T-helper 2 cell treated with Interferon-gamma antibody and Interleukin-4, amounts not matched to agents 5 μg/mL and 100 μg/mL, for 36 hours (primary cell): ENCODE data around the gene CCDC28B.
A peak's percentile ranks its signal among the peaks of the same experiment; 100 is the strongest.
"Not testable (repeated sequence)": the region's sequence is repeated elsewhere in the genome, so short reads cannot be mapped to it uniquely, and the experiment has no call there.

Experiments used
- DNase-seq: peaks from one replicate; pipeline ENCODE4 v3.0.0; 2021; ENCODE audit warnings: low spot score
- H3K27ac Mint-ChIP-seq: one replicate; pipeline ENCODE4 v1.8.0; 2021; ENCODE audit warnings: mild to moderate bottlenecking, mixed read lengths
- H3K27me3 Mint-ChIP-seq: one replicate; pipeline ENCODE4 v1.8.0; 2021; ENCODE audit warnings: low read depth, mixed read lengths
- H3K36me3 Mint-ChIP-seq: one replicate; pipeline ENCODE4 v1.8.0; 2021; ENCODE audit warnings: low read depth, mixed read lengths
- H3K4me1 Mint-ChIP-seq: one replicate; pipeline ENCODE4 v1.8.0; 2021; ENCODE audit warnings: low read depth, mixed read lengths
- H3K4me3 Mint-ChIP-seq: one replicate; pipeline ENCODE4 v1.8.0; 2022; ENCODE audit warnings: mild to moderate bottlenecking, moderate library complexity, mixed read lengths
- H3K9me3 Mint-ChIP-seq: one replicate; pipeline ENCODE4 v1.8.0; 2021; ENCODE audit warnings: mixed read lengths

CCDC28B gene

GRCh38 chr1:32200226-32201010 is at the start of gene CCDC28B:
CCDC28B (plus strand) TSS chr1:32200595; CDS start chr1:32201936, 1,341 bp downstream.
- Mint-ChIP-seq H3K27me3 (no peaks in the 10 kb centered on the region), H3K4me3 (peak within 1 kb of the TSS; percentile 87), H3K4me1 (peaks cover 46% of the 10 kb centered on the region), H3K36me3 (peaks cover 35% of the 10 kb centered on the region), H3K9me3 (no peaks in the 10 kb centered on the region), H3K27ac (peak within 1 kb of the TSS; percentile 92)
- peak; percentile 56 for DNase-seq

DNA sequence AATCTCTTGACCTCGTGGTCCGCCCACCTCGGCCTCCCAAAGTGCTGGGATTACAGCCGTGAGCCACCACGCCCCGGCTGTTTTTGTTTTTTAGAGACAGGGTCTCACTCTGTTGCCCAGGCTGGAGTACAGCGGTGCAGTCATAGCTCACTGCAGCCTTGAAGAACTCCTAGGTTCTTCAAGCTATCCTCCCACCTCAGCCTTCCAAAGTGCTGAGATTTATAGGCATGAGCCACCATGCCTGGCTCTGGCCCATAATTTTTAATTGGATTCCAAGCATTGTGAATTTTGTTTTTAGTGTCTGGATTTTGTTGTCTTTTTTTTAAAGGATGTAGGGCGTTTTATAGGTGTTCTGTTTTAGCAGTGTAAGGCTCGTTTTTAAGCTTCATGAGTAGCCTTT is 49.5 kb upstream of the CCDC28B start:
- Mint-ChIP-seq H3K4me3 (no peak overlapping the region), H3K27me3 (no peaks in the 10 kb centered on the region), H3K36me3 (peaks cover 40% of the 10 kb centered on the region), H3K9me3 (peaks cover 22% of the 10 kb centered on the region), H3K4me1 (peaks cover 18% of the 10 kb centered on the region), H3K27ac (no peak overlapping the region)
- no peak for DNase-seq

DNA sequence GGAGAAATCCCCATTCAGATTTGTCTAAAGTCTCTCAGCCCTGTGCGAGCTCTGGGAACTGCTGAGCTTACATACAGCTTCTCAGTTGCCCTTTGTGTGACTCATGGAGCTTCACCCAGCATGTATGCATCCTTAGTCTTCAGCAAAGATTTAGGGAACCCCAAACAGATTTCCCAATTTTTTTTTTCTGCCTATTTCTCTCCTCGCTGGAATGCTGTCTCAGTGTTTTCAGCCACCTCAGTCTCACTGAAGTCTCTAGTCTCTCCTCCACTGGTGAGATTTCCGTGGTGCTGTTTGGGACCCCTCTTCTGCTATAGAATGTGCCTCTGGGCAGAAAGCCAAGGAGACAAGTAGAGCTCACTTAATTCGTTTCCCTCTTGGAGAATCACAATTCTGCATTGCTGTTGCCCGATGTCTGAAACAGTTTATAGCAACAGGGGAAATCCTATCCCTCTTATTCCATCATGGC is 49.0 kb upstream of the CCDC28B start:
- Mint-ChIP-seq H3K27ac (no peak overlapping the region), H3K27me3 (no peaks in the 10 kb centered on the region), H3K36me3 (peaks cover 42% of the 10 kb centered on the region), H3K9me3 (peaks cover 22% of the 10 kb centered on the region), H3K4me1 (peaks cover 16% of the 10 kb centered on the region), H3K4me3 (no peak overlapping the region)
- DNase-seq = no peak

GRCh38 chr1:32159189-32159588 is 41.2 kb upstream of the CCDC28B start:
- Mint-ChIP-seq H3K4me1 (peaks cover 4% of the 10 kb centered on the region), H3K27ac (no peak overlapping the region), H3K27me3 (no peaks in the 10 kb centered on the region), H3K4me3 (no peak overlapping the region), H3K9me3 (no peaks in the 10 kb centered on the region), H3K36me3 (peaks cover 58% of the 10 kb centered on the region)
- DNase-seq = no peak

- DNase-seq = no peak
- Mint-ChIP-seq H3K4me1 (peaks cover 4% of the 10 kb centered on the region), H3K9me3 (no peaks in the 10 kb centered on the region), H3K27me3 (no peaks in the 10 kb centered on the region), H3K36me3 (peaks cover 54% of the 10 kb centered on the region), H3K4me3 (no peak overlapping the region), H3K27ac (no peak overlapping the region)
Observed at GRCh38 chr1:32163405-32163804, 37.0 kb upstream of the CCDC28B start.

DNA sequence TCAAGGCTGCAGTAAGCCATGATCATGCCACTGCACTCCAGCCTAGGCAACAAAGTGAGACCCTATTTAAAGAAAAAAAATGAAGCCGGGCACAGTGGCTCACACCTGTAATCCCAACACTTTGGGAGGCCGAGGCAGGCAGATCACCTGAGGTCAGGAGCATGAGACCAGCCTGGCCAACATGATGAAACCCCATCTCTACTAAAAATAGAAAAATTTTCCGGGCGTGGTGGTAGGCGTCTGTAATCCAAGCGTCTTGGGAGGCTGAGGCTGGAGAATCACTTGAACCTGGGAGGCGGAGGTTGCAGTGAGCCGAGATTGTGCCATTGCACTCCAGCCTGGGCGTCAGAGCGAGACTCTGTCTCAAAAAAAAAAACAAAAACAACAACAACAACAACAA is 34.8 kb upstream of the CCDC28B start:
- H3K36me3 Mint-ChIP-seq = peaks cover 50% of the 10 kb centered on the region
- DNase-seq, H3K9me3 Mint-ChIP-seq, H3K4me3 Mint-ChIP-seq, H3K27ac Mint-ChIP-seq, H3K4me1 Mint-ChIP-seq, H3K27me3 Mint-ChIP-seq: not testable (repeated sequence)

- Mint-ChIP-seq H3K27ac (no peak overlapping the region), H3K27me3 (no peaks in the 10 kb centered on the region), H3K36me3 (peaks cover 51% of the 10 kb centered on the region), H3K4me1 (peaks cover 9% of the 10 kb centered on the region), H3K4me3 (no peak overlapping the region), H3K9me3 (no peaks in the 10 kb centered on the region)
- DNase-seq = no peak
Observed at GRCh38 chr1:32170991-32171390, 29.4 kb upstream of the CCDC28B start.

DNA sequence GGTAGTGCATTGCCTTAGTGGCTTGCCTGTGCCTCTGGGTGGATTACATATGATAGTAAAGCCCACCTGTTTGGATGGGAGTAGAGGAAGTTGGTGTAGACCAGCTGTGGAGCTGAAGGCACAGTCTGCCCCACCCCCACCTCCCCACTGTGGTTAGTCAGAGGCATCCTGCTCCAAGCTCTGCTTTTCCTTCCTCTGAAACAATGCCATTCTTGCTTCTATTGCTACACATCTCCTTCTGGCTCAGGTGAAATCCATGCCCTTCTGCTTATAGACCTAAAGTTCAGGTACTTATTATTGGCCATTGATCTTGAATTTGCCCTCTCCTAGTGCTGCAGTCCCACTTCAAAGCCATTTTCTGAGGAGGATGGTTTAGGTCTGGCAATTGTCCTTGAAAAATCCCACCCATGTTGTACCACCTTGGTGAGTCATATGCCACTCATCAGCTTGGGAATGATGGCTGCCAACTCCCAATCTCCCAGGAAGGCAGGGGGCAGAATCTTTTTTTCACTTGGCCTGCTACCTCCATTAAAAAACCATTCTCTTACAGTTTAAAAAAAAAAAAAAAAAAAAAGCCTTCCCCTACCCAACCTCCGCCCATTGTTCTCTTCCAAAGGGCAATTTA is 27.7 kb upstream of the CCDC28B start:
- H3K27me3 Mint-ChIP-seq = no peaks in the 10 kb centered on the region
- no peaks in the 10 kb centered on the region for H3K9me3 Mint-ChIP-seq
- no peak overlapping the region for H3K4me3 Mint-ChIP-seq
- H3K4me1 Mint-ChIP-seq = peaks cover 9% of the 10 kb centered on the region
- no peak for DNase-seq
- H3K36me3 Mint-ChIP-seq = peaks cover 41% of the 10 kb centered on the region
- H3K27ac Mint-ChIP-seq = no peak overlapping the region

- H3K9me3 Mint-ChIP-seq = no peaks in the 10 kb centered on the region
- DNase-seq = no peak
- peaks cover 34% of the 10 kb centered on the region for H3K36me3 Mint-ChIP-seq
- H3K4me3 Mint-ChIP-seq = peak overlapping the region; percentile 96
- H3K4me1 Mint-ChIP-seq = peaks cover 22% of the 10 kb centered on the region
- no peaks in the 10 kb centered on the region for H3K27me3 Mint-ChIP-seq
- H3K27ac Mint-ChIP-seq = peak overlapping the region; percentile 97
Observed at GRCh38 chr1:32178380-32179192, 21.8 kb upstream of the CCDC28B start.

GRCh38 chr1:32179193-32179442 is 21.3 kb upstream of the CCDC28B start:
- Mint-ChIP-seq H3K27ac (peak overlapping the region; percentile 97), H3K9me3 (no peaks in the 10 kb centered on the region), H3K27me3 (no peaks in the 10 kb centered on the region)

DNA sequence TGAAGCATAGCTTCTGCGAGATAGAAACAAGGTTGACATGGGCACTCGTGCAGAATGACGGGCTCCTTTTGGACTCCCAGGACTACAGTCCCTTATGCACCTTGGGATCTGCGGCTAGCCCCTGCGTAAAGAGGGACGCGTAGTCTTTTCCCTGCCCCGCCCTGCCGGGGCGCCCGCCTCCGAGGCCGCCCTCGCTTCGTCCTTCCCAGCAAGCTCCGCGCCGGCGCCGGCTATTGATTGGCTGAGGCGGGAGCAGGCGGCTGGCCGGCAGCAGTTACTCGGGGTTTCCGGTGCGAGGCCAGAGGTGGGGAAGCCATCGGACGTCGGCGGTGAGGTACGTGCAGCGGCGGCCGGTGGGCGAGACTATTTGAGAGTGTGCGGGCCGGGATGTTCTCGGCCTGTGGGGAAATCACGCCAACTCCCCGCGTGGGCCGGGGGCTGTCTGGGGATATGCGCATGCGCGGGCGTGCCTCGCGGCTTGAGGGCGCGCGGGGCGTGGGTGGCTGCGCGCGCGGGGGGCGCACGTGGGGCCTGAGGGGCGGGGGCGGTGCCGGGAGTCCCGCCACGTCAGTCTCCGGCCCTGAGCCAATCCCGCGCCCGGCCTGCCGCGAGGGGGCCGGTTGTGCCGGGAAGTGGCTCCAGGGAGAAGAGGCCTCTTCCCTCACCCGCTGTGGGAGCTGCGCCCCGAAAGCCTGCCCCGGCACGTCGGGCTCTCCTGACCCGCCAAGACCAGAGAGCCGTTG is 20.8 kb upstream of the CCDC28B start, which contains the start of gene TXLNA:
TSS of gene TXLNA (plus strand) at position 233 of the 743 bp plus-strand sequence. CDS start 671 bp downstream, outside the sequence.
- Mint-ChIP-seq H3K4me1 (peaks cover 30% of the 10 kb centered on the region), H3K36me3 (peaks cover 38% of the 10 kb centered on the region), H3K27me3 (no peaks in the 10 kb centered on the region), H3K9me3 (no peaks in the 10 kb centered on the region), H3K4me3 (peak within 1 kb of the TSS; percentile 96), H3K27ac (peak within 1 kb of the TSS; percentile 97)
- peak; percentile 93 for DNase-seq

More at GRCh38 chr1:32179193-32179442, 21.3 kb upstream of the CCDC28B start:
- H3K36me3 Mint-ChIP-seq = peaks cover 37% of the 10 kb centered on the region
- peaks cover 26% of the 10 kb centered on the region for H3K4me1 Mint-ChIP-seq
- H3K4me3 Mint-ChIP-seq = peak overlapping the region; percentile 96
- DNase-seq = no peak

DNA sequence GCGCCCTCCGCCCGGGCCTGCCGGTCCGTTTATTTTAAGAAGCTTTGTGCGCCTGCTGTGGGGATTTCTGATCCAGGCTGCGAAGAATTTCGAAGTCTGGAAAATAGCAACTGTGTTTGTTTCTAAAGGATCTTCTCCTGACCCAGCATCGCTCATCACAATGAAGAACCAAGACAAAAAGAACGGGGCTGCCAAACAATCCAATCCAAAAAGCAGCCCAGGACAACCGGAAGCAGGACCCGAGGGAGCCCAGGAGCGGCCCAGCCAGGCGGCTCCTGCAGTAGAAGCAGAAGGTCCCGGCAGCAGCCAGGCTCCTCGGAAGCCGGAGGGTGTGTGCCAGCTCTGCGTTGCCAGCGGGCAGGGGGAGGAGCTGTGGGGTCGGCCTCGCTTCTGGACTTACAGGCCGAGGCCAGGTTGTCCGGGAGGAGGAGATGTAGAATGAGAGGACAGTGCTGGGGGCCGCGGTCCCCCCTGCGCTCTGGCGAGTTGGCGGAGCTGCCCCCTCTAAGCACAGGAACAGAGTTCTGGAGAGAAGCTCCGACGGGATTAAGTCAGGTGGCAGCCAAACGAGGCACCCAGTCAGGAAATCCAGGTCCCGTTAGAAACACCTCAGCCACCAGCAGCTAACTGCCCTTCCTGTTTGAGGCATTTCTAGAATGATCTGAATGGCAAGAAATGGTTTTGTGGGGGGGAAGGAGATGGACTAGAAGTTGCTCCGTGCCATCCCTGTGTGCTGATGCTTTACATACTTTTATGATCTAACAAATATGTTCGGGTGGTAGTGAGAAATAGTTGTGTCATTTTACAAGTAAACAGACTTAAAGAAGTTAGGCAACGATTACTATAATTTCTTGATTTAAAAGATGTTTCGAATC is 20.0 kb upstream of the CCDC28B start:
- Mint-ChIP-seq H3K4me3 (peak overlapping the region; percentile 93), H3K4me1 (peaks cover 34% of the 10 kb centered on the region), H3K9me3 (no peaks in the 10 kb centered on the region), H3K27ac (peak overlapping the region; percentile 92), H3K27me3 (no peaks in the 10 kb centered on the region), H3K36me3 (peaks cover 42% of the 10 kb centered on the region)
- DNase-seq = peak; percentile 28

DNA sequence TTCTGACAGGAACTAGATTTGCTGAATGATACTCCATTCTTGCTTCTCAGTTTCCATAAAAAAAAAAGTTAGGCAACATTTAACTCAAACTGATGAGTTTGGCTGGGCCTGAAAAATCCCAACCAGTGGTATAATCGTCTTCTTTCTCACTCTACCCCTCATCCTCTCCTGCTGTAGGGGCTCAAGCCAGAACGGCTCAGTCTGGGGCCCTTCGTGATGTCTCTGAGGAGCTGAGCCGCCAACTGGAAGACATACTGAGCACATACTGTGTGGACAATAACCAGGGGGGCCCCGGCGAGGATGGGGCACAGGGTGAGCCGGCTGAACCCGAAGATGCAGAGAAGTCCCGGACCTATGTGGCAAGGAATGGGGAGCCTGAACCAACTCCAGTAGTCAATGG is 19.3 kb upstream of the CCDC28B start:
- no peak for DNase-seq
- Mint-ChIP-seq H3K36me3 (peaks cover 44% of the 10 kb centered on the region), H3K4me1 (peaks cover 35% of the 10 kb centered on the region), H3K27ac (peak overlapping the region; percentile 92), H3K9me3 (no peaks in the 10 kb centered on the region), H3K27me3 (no peaks in the 10 kb centered on the region), H3K4me3 (peak overlapping the region; percentile 93)
